ENCODE measurements around the gene SOD3. TPM values are rescaled to one million over a fixed set of nuclear protein-coding genes. Genes with fewer than 3 reads are reported as not detected.

Gene SOD3
- total RNA-seq, 1 donor from 2014 or later, result not detected

- DNase-seq, result no peak
These were observed 9.7 kb downstream of the SOD3 start for GRCh38 chr4:24805067-24805466.

- DNase-seq, result no peak
These were observed 10.2 kb downstream of the SOD3 start for GRCh38 chr4:24805566-24805965.

- no peak for DNase-seq
These were observed 11.0 kb downstream of the SOD3 start for GRCh38 chr4:24806206-24806990.

GRCh38 chr4:24807611-24808010, 12.2 kb downstream of the SOD3 start:
- no peak for DNase-seq

GRCh38 chr4:24808261-24808660, 12.9 kb downstream of the SOD3 start:
- no peak for DNase-seq

GRCh38 chr4:24808955-24809354, 13.6 kb downstream of the SOD3 start:
- no peak for DNase-seq

GRCh38 chr4:24809376-24809775, 14.0 kb downstream of the SOD3 start:
- no peak for DNase-seq

- no peak for DNase-seq
These were observed 14.5 kb downstream of the SOD3 start for GRCh38 chr4:24809815-24810405.

- no peak for DNase-seq
These were observed 15.7 kb downstream of the SOD3 start for GRCh38 chr4:24810871-24811631.

GRCh38 chr4:24813732-24814131, 18.4 kb downstream of the SOD3 start:
- DNase-seq, result no peak

GRCh38 chr4:24816797-24817196, 21.4 kb downstream of the SOD3 start:
- no peak for DNase-seq

- no peak for DNase-seq
These were observed 25.2 kb downstream of the SOD3 start for GRCh38 chr4:24820541-24820940.

GRCh38 chr4:24824720-24825119, 29.3 kb downstream of the SOD3 start:
- DNase-seq, result no peak

- no peak for DNase-seq
These were observed 36.3 kb downstream of the SOD3 start for GRCh38 chr4:24831637-24832036.

- DNase-seq, result no peak
These were observed 40.3 kb downstream of the SOD3 start for GRCh38 chr4:24835696-24836095.

- no peak for DNase-seq
These were observed 41.4 kb downstream of the SOD3 start for GRCh38 chr4:24836661-24837242.

GRCh38 chr4:24837336-24837735, 42.0 kb downstream of the SOD3 start:
- no peak for DNase-seq

GRCh38 chr4:24837781-24838180, 42.4 kb downstream of the SOD3 start:
- DNase-seq, result no peak

- no peak for DNase-seq
These were observed 45.0 kb downstream of the SOD3 start for GRCh38 chr4:24840362-24840761.

- no peak for DNase-seq
These were observed 45.6 kb downstream of the SOD3 start for GRCh38 chr4:24840826-24841543.

GRCh38 chr4:24842356-24842755, 47.0 kb downstream of the SOD3 start:
- DNase-seq, result peak; percentile 9

- peak; percentile 51 for DNase-seq
These were observed 47.7 kb downstream of the SOD3 start for GRCh38 chr4:24843096-24843495.

- DNase-seq, result no peak
These were observed 49.8 kb downstream of the SOD3 start for GRCh38 chr4:24845132-24845531.
